Esophagus muscularis mucosa (tissue), 4 donors: ENCODE measurements around the gene KCMF1. TPM values are rescaled to one million over a fixed set of nuclear protein-coding genes. Genes with fewer than 3 reads are reported as not detected.

Experiments
- DNase-seq: peaks from one replicate; pipeline ENCODE4 v3.0.0-alpha.2; 2017; ENCODE audit errors: extremely low spot score
- H3K27ac ChIP-seq, 4 donors: fragments of 200-600 bp; sonication (generic); replicated peaks in 1 of 4; 1 replicate in 3 of 4; 2 replicates in 1 of 4; pipeline ENCODE4 v1.5.1; 2016 to 2019; ENCODE audit warnings: mild to moderate bottlenecking in 1 of 4
- H3K27me3 ChIP-seq, 4 donors: fragments of 200-600 bp; sonication (generic); one replicate each; pipeline versions ENCODE4 v1.5.1 to v1.6.0; 2016 to 2019
- H3K36me3 ChIP-seq, 4 donors: fragments of 200-600 bp; sonication (generic); one replicate each; pipeline ENCODE4 v1.5.1; 2016 to 2019
- H3K4me1 ChIP-seq, 4 donors: fragments of 200-600 bp; sonication (generic); one replicate each; pipeline ENCODE4 v1.5.1; 2016 to 2019
- H3K4me3 ChIP-seq, 4 donors: fragments of 200-600 bp; sonication (generic); 1 replicate in 2 of 4; 2 replicates in 2 of 4; pipeline ENCODE4 v1.5.1; 2016 to 2019; ENCODE audit warnings: mild to moderate bottlenecking in 4 of 4, moderate library complexity in 1 of 4
- H3K9me3 ChIP-seq, 4 donors: fragments of 200-600 bp; sonication (generic); 1 replicate in 3 of 4; 2 replicates in 1 of 4; pipeline ENCODE4 v1.5.1; 2016 to 2019
- EP300 ChIP-seq: sonication (generic); formaldehyde crosslinking; IDR thresholded peaks from one replicate; pipeline ENCODE4 v1.6.1; 2017; ENCODE audit warnings: antibody characterized with exemption
- POLR2A ChIP-seq: fragments of 450-650 bp; IDR thresholded peaks from one replicate; pipeline ENCODE4 v1.6.1; 2017; ENCODE audit warnings: antibody characterized with exemption, moderate library complexity, mild to moderate bottlenecking, low read depth
- POLR2AphosphoS5 ChIP-seq, 2 donors: sonication (generic); formaldehyde crosslinking; IDR thresholded peaks; one replicate each; pipeline ENCODE4 v1.6.1; 2017; ENCODE audit warnings: antibody characterized with exemption in 2 of 2
- WGBS: methylation state at CpG from one replicate; pipeline ENCODE4 v1.1.5; 2018; 5-methylcytosine and 5-hydroxymethylcytosine counted together
- intact Hi-C: fragments of 100-400 bp; cut with DNase I; formaldehyde crosslinking; loops from one replicate; pipeline ENCODE4 v1.15.1; 2023
- total RNA-seq, 4 donors: library from RNA; depleted of rRNA; stranded (reverse); fragments of >200 nt; gene quantifications; one replicate each; pipeline versions ENCODE4 v1.1.0 to v1.2.1, GENCODE V29; 2016
- TF ChIP-seq, protein P1 (sequence below), 3 experiments: fragments of 200-600 bp in 2 of 3; fragments of 450-650 bp in 1 of 3; sonication (generic) in 2 of 3; IDR thresholded peaks; one replicate each; pipeline ENCODE4 v1.5.1; 2017 to 2019; ENCODE audit warnings: antibody characterized with exemption in 3 of 3, mild to moderate bottlenecking in 2 of 3, moderate library complexity in 1 of 3

KCMF1 gene
- total RNA-seq, 4 donors from 2014 or later, result 48.0 to 73.1 (median 65.4) TPM

DNA sequence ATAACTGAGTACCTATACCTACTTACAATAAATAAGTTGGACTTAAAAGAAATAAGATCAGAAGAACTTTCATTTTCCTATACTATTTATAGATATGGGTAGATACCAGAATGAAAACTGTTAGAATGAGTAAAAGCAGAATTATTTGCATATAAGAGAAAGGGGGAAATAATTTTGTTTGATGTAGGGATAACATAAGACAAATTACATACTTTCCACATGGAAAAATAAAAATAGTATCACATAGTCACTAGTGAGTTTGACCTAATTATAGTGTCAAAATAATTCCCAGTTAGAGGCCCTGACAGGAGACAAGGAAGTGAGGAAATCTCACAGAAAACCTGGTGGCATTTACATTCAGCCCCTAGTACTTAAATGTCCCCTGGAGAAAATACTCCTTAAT is 28.6 kb downstream of the KCMF1 start:
- H3K27me3 ChIP-seq, result no peaks in the 10 kb centered on the region
- TF ChIP-seq POLR2A, result no peak
- TF ChIP-seq, protein P1, sequence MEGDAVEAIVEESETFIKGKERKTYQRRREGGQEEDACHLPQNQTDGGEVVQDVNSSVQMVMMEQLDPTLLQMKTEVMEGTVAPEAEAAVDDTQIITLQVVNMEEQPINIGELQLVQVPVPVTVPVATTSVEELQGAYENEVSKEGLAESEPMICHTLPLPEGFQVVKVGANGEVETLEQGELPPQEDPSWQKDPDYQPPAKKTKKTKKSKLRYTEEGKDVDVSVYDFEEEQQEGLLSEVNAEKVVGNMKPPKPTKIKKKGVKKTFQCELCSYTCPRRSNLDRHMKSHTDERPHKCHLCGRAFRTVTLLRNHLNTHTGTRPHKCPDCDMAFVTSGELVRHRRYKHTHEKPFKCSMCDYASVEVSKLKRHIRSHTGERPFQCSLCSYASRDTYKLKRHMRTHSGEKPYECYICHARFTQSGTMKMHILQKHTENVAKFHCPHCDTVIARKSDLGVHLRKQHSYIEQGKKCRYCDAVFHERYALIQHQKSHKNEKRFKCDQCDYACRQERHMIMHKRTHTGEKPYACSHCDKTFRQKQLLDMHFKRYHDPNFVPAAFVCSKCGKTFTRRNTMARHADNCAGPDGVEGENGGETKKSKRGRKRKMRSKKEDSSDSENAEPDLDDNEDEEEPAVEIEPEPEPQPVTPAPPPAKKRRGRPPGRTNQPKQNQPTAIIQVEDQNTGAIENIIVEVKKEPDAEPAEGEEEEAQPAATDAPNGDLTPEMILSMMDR (IDR thresholded peaks at IDR 0.05), result no peak
- no peak overlapping the region for H3K4me3 ChIP-seq
- peaks cover 60 to 77% (median 69%) of the 10 kb centered on the region in 4 donors for H3K4me1 ChIP-seq
- no peak overlapping the region for H3K27ac ChIP-seq
- DNase-seq, result no peak
- intact Hi-C loops, result no loop called here
- no peaks in the 10 kb centered on the region for H3K9me3 ChIP-seq
- H3K36me3 ChIP-seq, result no peaks in the 10 kb centered on the region

DNA sequence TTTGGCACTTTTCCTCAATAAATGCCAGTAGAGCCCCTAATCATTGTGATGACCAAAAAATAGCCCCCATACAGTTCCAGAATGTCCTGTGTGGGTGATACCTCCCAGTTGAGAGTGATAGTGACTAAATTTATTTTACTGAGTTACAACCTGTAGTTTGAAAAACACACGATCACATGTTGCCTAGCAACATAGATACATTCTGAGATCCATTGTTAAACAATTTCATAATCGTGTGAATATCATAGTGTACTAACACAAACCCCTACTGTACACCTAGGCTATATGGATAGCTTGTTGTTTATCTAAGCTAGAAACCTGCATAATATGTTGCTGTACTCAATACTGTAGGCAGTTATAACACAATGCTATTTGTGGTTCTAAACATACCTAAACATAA is 30.6 kb downstream of the KCMF1 start:
- no peak overlapping the region for H3K4me3 ChIP-seq
- peaks cover 43 to 62% (median 51%) of the 10 kb centered on the region in 4 donors for H3K4me1 ChIP-seq
- DNase-seq, result no peak
- TF ChIP-seq POLR2A (no peak), EP300 (no peak)
- TF ChIP-seq, protein P1 (IDR thresholded peaks at IDR 0.05), result no peak
- WGBS, result 27% methylated on average over 2 of the region's 2 CpGs
- no peak overlapping the region for H3K27ac ChIP-seq
- H3K36me3 ChIP-seq, result no peaks in the 10 kb centered on the region
- no peaks in the 10 kb centered on the region for H3K27me3 ChIP-seq
- intact Hi-C loops, result no loop called here
- no peaks in the 10 kb centered on the region for H3K9me3 ChIP-seq

DNA sequence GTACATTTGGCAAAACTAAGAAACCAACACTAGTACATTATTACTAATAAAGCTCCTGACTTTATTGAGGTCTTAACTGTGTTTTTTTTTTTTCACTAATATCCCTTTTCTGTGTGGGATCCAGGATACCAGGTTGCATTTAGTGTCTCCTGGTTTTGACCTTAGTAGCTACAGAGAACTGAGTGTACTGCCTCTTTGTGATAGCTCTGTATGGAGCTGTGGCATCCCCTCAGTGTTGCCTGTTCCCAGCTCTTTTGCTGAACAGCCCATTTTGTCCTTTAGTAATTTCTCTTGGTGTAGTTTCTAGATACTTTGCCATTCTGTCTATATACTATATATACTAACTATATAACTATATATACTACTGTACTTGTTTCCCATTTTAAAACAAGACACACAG is 31.6 kb downstream of the KCMF1 start:
- no peak for DNase-seq
- Histone ChIP-seq H3K27ac (no peak overlapping the region), H3K4me1 (peaks cover 41 to 59% (median 45%) of the 10 kb centered on the region in 4 donors), H3K36me3 (peaks cover 0 to 4% (median 2%) of the 10 kb centered on the region in 4 donors), H3K9me3 (no peaks in the 10 kb centered on the region), H3K27me3 (no peaks in the 10 kb centered on the region), H3K4me3 (no peak overlapping the region)
- TF ChIP-seq, protein P1 (IDR thresholded peaks at IDR 0.05), result no peak
- TF ChIP-seq POLR2AphosphoS5 (IDR thresholded peaks at IDR 0.05), result no peak
- TF ChIP-seq EP300, result no peak
- no peak for TF ChIP-seq POLR2A
- intact Hi-C loops, result no loop called here

DNA sequence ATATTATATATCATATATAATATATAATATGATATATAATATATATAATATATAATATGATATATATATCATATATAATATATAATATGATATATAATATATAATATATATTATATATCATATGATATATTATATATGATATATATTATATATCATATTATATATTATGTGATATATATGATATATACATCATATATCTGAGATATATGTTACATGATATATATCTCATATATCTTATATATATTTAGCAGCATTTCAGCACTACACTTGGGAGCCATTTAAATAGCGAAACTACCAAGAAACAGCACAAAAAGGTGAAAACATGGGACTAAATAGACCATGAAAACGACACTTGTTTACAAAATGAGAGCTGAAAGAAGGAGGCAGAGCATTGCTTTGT is 37.3 kb downstream of the KCMF1 start:
- Histone ChIP-seq H3K27me3 (no peaks in the 10 kb centered on the region), H3K36me3 (peaks cover 0 to 13% (median 4%) of the 10 kb centered on the region in 4 donors), H3K4me1 (peaks cover 11 to 54% (median 31%) of the 10 kb centered on the region in 4 donors), H3K4me3 (no peak overlapping the region), H3K9me3 (no peaks in the 10 kb centered on the region), H3K27ac (no peak overlapping the region)
- WGBS, result 99% methylated on average over 2 of the region's 2 CpGs
- TF ChIP-seq POLR2AphosphoS5 (IDR thresholded peaks at IDR 0.05) (no peak), POLR2A (no peak), EP300 (no peak)
- TF ChIP-seq, protein P1 (IDR thresholded peaks at IDR 0.05), result no peak
- intact Hi-C loops, result no loop called here
- no peak for DNase-seq

DNA sequence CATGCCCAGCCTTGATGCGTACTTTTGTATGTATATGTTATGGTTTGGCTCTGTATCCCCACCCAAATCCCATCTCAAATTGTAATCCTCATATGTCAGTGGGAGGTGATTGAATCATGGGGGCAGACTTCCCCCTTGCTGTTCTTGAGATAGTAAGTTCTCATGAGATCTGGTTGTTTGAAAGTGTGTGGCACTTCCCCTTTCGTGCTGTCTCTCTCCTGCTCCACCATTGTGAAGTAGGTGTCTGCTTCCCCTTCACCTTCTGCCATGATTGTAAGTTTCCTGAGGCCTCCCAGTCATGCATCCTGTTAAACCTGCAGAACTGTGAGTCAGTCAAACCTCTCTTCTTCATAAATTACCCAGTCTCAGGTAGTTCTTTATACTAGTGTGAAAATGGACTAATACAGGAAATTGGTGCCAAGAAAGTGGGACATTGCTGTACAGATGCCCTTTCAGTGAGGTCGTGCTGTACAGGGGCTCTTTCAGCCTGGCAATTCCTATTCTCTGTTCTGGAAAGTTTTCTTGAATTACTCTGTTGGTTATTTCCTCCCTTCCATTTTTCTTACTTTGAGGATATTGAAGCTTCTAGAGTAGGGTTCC is 38.2 kb downstream of the KCMF1 start:
- no peak for TF ChIP-seq POLR2AphosphoS5 (IDR thresholded peaks at IDR 0.05)
- TF ChIP-seq EP300, result no peak
- TF ChIP-seq, protein P1 (IDR thresholded peaks at IDR 0.05), result no peak
- TF ChIP-seq POLR2A, result no peak
- Histone ChIP-seq H3K27me3 (no peaks in the 10 kb centered on the region), H3K9me3 (no peaks in the 10 kb centered on the region), H3K36me3 (peaks cover 0 to 13% (median 4%) of the 10 kb centered on the region in 4 donors), H3K4me1 (peaks cover 16 to 54% (median 39%) of the 10 kb centered on the region in 4 donors), H3K4me3 (no peak overlapping the region), H3K27ac (no peak overlapping the region)
- intact Hi-C loops, result no loop called here
- no peak for DNase-seq
- 92% methylated on average over 3 of the region's 3 CpGs for WGBS
